ENCODE measurements around the gene THOC2.
"Not testable (repeated sequence)": the region's sequence is repeated elsewhere in the genome, so short reads cannot be mapped to it uniquely, and the experiment has no call there.

THOC2 gene

DNA sequence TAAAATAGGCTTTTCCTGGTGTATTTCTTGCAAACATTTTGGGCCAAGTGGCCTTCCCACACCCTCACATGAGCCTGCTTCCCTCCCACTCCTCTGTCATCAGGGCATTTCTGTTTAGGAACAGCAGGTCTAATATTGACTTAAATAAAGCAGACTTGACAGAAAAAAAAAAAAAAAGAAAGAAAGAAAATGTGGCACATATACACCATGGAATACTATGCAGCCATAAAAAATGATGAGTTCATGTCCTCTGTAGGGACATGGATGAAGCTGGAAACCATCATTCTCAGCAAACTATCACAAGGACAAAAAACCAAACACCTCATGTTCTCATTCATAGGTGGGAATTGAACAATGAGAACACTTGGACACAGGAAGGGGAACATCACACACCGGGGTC, 2.3 kb upstream of the THOC2 start:
- not testable (repeated sequence) for H3K14ac ChIP-seq (ENCODE audit: low read length); H3K4ac ChIP-seq (ENCODE audit: low read length); H2BK120ac ChIP-seq (ENCODE audit: low read depth, low read length); H3K4me3 ChIP-seq (ENCODE audit: low read length in 2 of 2); H2AFZ ChIP-seq (ENCODE audit: low read length); H3K9ac ChIP-seq (ENCODE audit: low read depth, low read length, poor library complexity); H3K4me1 ChIP-seq (ENCODE audit: control insufficient read depth in 2 of 2, insufficient read depth in 1 of 2, low read depth in 1 of 2, low read length in 2 of 2); H3K36me3 ChIP-seq (replicated peaks in 1 of 2; ENCODE audit: control insufficient read depth in 2 of 2, insufficient read depth in 2 of 2, low read length in 2 of 2); H4K91ac ChIP-seq (ENCODE audit: low read depth, low read length, poor library complexity); H3K4me2 ChIP-seq (ENCODE audit: insufficient read depth, low read length, poor library complexity, severe bottlenecking); H3K27me3 ChIP-seq (ENCODE audit: control insufficient read depth in 3 of 3, insufficient read depth in 3 of 3, low read depth in 1 of 3, low read length in 3 of 3); H3K18ac ChIP-seq (ENCODE audit: low read length); H3K9me3 ChIP-seq (replicated peaks in 1 of 2; ENCODE audit: control insufficient read depth in 2 of 2, insufficient read depth in 1 of 2, low read depth in 1 of 2, low read length in 2 of 2); DNase-seq (ENCODE audit: low spot score); H3K79me1 ChIP-seq (ENCODE audit: low read depth, low read length); H2BK12ac ChIP-seq (ENCODE audit: low read length); H3K23ac ChIP-seq (ENCODE audit: low read depth, low read length, poor library complexity); H4K8ac ChIP-seq (ENCODE audit: low read depth, low read length); H2BK5ac ChIP-seq (ENCODE audit: low read length); H3K27ac ChIP-seq (replicated peaks; ENCODE audit: low read length); H2AK5ac ChIP-seq (ENCODE audit: low read depth, low read length); H2BK15ac ChIP-seq (ENCODE audit: low read length)
- WGBS, 2 donors (ENCODE audit: extremely low coverage in 2 of 2, insufficient read length in 2 of 2, insufficient replicate concordance in 1 of 2): no CpG with 5 or more reads among the region's 1 CpG

DNA sequence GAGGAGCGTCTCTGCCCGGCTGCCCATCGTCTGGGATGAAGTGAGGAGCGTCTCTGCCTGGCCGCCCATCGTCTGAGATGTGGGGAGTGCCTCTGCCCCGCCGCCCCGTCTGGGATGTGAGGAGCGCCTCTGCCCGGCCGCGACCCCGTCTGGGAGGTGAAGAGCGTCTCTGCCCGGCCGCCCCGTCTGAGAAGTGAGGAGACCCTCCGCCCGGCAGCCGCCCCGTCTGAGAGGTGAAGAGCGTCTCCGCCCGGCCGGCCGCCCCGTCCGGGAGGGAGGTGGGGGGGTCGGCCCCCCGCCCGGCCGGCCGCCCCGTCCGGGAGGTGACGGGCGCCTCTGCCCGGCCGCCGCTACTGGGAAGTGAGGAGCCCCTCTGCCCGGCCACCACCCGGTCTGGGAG, 1.2 kb upstream of the THOC2 start:
- not testable (repeated sequence) for H3K27me3 ChIP-seq (ENCODE audit: control insufficient read depth in 3 of 3, insufficient read depth in 3 of 3, low read depth in 1 of 3, low read length in 3 of 3); H3K4me3 ChIP-seq (ENCODE audit: low read length in 2 of 2); H2AFZ ChIP-seq (ENCODE audit: low read length); H3K9me3 ChIP-seq (replicated peaks in 1 of 2; ENCODE audit: control insufficient read depth in 2 of 2, insufficient read depth in 1 of 2, low read depth in 1 of 2, low read length in 2 of 2); H3K36me3 ChIP-seq (replicated peaks in 1 of 2; ENCODE audit: control insufficient read depth in 2 of 2, insufficient read depth in 2 of 2, low read length in 2 of 2); H4K8ac ChIP-seq (ENCODE audit: low read depth, low read length); H3K79me1 ChIP-seq (ENCODE audit: low read depth, low read length); H3K27ac ChIP-seq (replicated peaks; ENCODE audit: low read length); H3K9ac ChIP-seq (ENCODE audit: low read depth, low read length, poor library complexity); H3K4me1 ChIP-seq (ENCODE audit: control insufficient read depth in 2 of 2, insufficient read depth in 1 of 2, low read depth in 1 of 2, low read length in 2 of 2); H2AK5ac ChIP-seq (ENCODE audit: low read depth, low read length); H3K23ac ChIP-seq (ENCODE audit: low read depth, low read length, poor library complexity); H2BK5ac ChIP-seq (ENCODE audit: low read length); H4K91ac ChIP-seq (ENCODE audit: low read depth, low read length, poor library complexity); H2BK15ac ChIP-seq (ENCODE audit: low read length); H3K18ac ChIP-seq (ENCODE audit: low read length); H3K4me2 ChIP-seq (ENCODE audit: insufficient read depth, low read length, poor library complexity, severe bottlenecking); DNase-seq (ENCODE audit: low spot score); H2BK120ac ChIP-seq (ENCODE audit: low read depth, low read length); H2BK12ac ChIP-seq (ENCODE audit: low read length); H3K4ac ChIP-seq (ENCODE audit: low read length); H3K14ac ChIP-seq (ENCODE audit: low read length)
- WGBS, 2 donors (ENCODE audit: extremely low coverage in 2 of 2, insufficient read length in 2 of 2, insufficient replicate concordance in 1 of 2): no CpG with 5 or more reads among the region's 43 CpGs

DNA sequence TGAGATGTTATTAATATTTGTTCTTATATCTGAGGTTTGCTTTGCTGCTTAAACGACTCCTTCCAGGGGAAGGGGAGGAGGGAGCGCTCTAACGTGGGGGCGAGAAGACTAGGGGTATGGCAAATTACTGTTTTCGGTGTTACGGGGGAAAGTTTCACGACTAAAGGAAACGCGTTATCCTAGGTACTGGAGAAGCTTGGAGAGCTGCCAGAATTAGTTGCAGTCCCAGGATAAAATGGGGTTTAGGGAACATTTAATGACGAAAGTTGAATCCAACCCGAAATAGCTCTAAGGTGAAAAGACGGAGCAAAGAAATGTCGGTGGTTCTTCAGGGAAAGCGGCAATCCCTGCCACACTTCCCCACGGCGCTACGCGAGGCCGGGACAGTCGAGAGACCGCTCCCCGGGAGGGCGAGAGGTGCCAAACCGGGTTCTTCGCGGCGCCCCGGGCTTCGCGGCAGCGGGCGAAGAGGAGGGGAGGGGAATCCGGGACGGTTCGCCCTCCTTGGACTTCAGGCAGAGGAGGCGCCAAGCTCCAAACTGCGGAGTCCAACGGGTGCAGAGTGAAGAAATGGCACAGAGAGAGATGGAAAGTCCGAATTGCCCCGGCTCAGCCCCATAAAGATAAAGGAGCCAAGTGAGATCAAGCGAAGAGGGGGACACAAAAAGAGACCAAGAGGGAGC, 724 bp downstream of the THOC2 start:
- Histone ChIP-seq H2BK120ac (ENCODE audit: low read depth, low read length) (no peak overlapping the region), H3K4me2 (ENCODE audit: insufficient read depth, low read length, poor library complexity, severe bottlenecking) (peak overlapping the region; percentile 57), H3K79me1 (ENCODE audit: low read depth, low read length) (peaks cover 4% of the 10 kb centered on the region), H3K18ac (ENCODE audit: low read length) (peak overlapping the region; percentile 57), H2BK5ac (ENCODE audit: low read length) (no peak overlapping the region), H2BK15ac (ENCODE audit: low read length) (no peak overlapping the region), H3K14ac (ENCODE audit: low read length) (no peak overlapping the region), H2AFZ (ENCODE audit: low read length) (peak overlapping the region; percentile 87), H3K9ac (ENCODE audit: low read depth, low read length, poor library complexity) (peak overlapping the region; percentile 90), H3K23ac (ENCODE audit: low read depth, low read length, poor library complexity) (no peak overlapping the region), H2AK5ac (ENCODE audit: low read depth, low read length) (no peak overlapping the region), H3K36me3 (replicated peaks in 1 of 2; ENCODE audit: control insufficient read depth in 2 of 2, insufficient read depth in 2 of 2, low read length in 2 of 2) (peaks cover 0 to 12% of the 10 kb centered on the region in 2 donors), H4K91ac (ENCODE audit: low read depth, low read length, poor library complexity) (no peak overlapping the region), H3K4me3 (ENCODE audit: low read length in 2 of 2) (peak overlapping the region; percentile 80 to 98), H3K27me3 (ENCODE audit: control insufficient read depth in 3 of 3, insufficient read depth in 3 of 3, low read depth in 1 of 3, low read length in 3 of 3) (no peaks in the 10 kb centered on the region), H3K27ac (replicated peaks; ENCODE audit: low read length) (no peak overlapping the region), H3K9me3 (replicated peaks in 1 of 2; ENCODE audit: control insufficient read depth in 2 of 2, insufficient read depth in 1 of 2, low read depth in 1 of 2, low read length in 2 of 2) (no peaks in the 10 kb centered on the region), H3K4ac (ENCODE audit: low read length) (no peak overlapping the region), H3K4me1 (ENCODE audit: control insufficient read depth in 2 of 2, insufficient read depth in 1 of 2, low read depth in 1 of 2, low read length in 2 of 2) (no peaks in the 10 kb centered on the region), H4K8ac (ENCODE audit: low read depth, low read length) (no peak overlapping the region), H2BK12ac (ENCODE audit: low read length) (no peak overlapping the region)
- no peak for DNase-seq (ENCODE audit: low spot score)
- no CpG with 5 or more reads among the region's 41 CpGs for WGBS, 2 donors (ENCODE audit: extremely low coverage in 2 of 2, insufficient read length in 2 of 2, insufficient replicate concordance in 1 of 2)

DNA sequence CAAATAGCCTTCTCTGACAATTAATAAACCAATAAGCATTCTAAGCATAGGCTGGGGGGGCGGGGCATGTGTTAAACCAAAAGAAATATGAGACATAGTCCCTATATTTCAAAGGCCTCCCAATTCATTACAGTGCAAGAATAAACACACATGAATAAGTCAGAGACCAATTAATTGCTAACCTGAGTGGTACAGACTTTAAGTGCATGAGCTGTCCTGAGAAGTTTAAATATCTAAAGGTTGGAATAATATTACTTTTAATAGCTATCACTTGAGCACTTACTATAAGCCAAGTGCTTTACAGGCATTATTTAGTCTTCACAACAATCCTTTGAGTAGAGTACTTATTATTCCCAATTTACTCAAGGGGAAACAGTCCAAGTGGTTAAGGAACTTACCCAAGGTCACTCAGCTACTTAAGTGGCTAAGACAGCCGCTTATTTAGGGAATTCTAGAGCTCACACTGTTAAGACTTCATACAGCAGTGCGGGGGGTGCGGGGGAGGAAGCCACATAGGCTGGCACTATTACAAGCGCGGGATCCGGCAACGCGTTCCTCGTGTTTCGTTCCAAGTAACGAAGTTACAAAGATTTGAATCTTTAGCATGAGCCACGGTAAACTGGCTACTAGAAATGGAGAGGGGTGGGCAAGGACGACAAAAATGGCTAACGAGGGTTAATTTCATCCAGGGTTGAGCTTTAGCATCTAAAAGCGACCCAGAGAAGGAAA, 1.4 kb downstream of the THOC2 start:
- H3K79me1 ChIP-seq (ENCODE audit: low read depth, low read length): peaks cover 4% of the 10 kb centered on the region
- no peaks in the 10 kb centered on the region for H3K4me1 ChIP-seq (ENCODE audit: control insufficient read depth in 2 of 2, insufficient read depth in 1 of 2, low read depth in 1 of 2, low read length in 2 of 2)
- H2AK5ac ChIP-seq (ENCODE audit: low read depth, low read length): no peak overlapping the region
- H3K4me2 ChIP-seq (ENCODE audit: insufficient read depth, low read length, poor library complexity, severe bottlenecking): peak overlapping the region; percentile 57
- H4K8ac ChIP-seq (ENCODE audit: low read depth, low read length): no peak overlapping the region
- no peak overlapping the region for H3K23ac ChIP-seq (ENCODE audit: low read depth, low read length, poor library complexity)
- no peak overlapping the region for H4K91ac ChIP-seq (ENCODE audit: low read depth, low read length, poor library complexity)
- H3K18ac ChIP-seq (ENCODE audit: low read length): no peak overlapping the region
- no peak overlapping the region for H3K14ac ChIP-seq (ENCODE audit: low read length)
- H3K27ac ChIP-seq (replicated peaks; ENCODE audit: low read length): no peak overlapping the region
- H3K4ac ChIP-seq (ENCODE audit: low read length): no peak overlapping the region
- no peak for DNase-seq (ENCODE audit: low spot score)
- no peak overlapping the region for H2AFZ ChIP-seq (ENCODE audit: low read length)
- no peak overlapping the region for H2BK12ac ChIP-seq (ENCODE audit: low read length)
- H3K9me3 ChIP-seq (replicated peaks in 1 of 2; ENCODE audit: control insufficient read depth in 2 of 2, insufficient read depth in 1 of 2, low read depth in 1 of 2, low read length in 2 of 2): no peaks in the 10 kb centered on the region
- H3K9ac ChIP-seq (ENCODE audit: low read depth, low read length, poor library complexity): no peak overlapping the region
- H3K36me3 ChIP-seq (replicated peaks in 1 of 2; ENCODE audit: control insufficient read depth in 2 of 2, insufficient read depth in 2 of 2, low read length in 2 of 2): peaks cover 0 to 12% of the 10 kb centered on the region in 2 donors
- H2BK120ac ChIP-seq (ENCODE audit: low read depth, low read length): no peak overlapping the region
- no peak overlapping the region for H2BK5ac ChIP-seq (ENCODE audit: low read length)
- no peak overlapping the region for H2BK15ac ChIP-seq (ENCODE audit: low read length)
- no peaks in the 10 kb centered on the region for H3K27me3 ChIP-seq (ENCODE audit: control insufficient read depth in 3 of 3, insufficient read depth in 3 of 3, low read depth in 1 of 3, low read length in 3 of 3)
- WGBS, 2 donors (ENCODE audit: extremely low coverage in 2 of 2, insufficient read length in 2 of 2, insufficient replicate concordance in 1 of 2): no CpG with 5 or more reads among the region's 16 CpGs
- peak overlapping the region; percentile 80 to 98 for H3K4me3 ChIP-seq (ENCODE audit: low read length in 2 of 2)

Data from neuronal stem cell (in vitro differentiated cells).